ENCODE measurements around the gene PLEKHM2.
A peak's percentile ranks its signal among the peaks of the same experiment; 100 is the strongest.

PLEKHM2 gene

DNA sequence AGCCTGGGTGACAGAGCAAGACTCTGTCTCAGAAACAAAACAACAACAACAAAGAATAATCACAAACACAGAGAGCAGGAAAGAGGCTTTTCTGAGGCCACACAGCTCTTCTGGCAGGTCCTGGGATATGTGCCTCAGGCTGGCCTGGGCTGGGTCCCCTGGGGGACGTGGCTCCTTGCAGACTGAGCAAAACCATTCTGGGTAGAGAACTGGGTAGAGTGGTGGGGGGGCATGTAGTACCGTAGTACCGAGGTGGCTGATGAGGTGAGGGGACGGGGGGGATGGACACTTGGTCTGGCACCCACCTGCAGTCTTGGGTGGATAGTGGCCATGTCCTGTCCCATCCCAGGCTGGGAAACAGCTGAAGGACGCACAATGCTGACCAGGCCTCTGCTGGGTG lies 64.1 kb downstream of the PLEKHM2 start:
- Histone ChIP-seq H3K4me2 (ENCODE audit: low read length) (no peak overlapping the region), H2BK5ac (ENCODE audit: low read length) (no peak overlapping the region), H3K9ac (ENCODE audit: low read length) (no peak overlapping the region), H3K18ac (ENCODE audit: low read length) (no peak overlapping the region), H3K36me3 (ENCODE audit: control insufficient read depth, insufficient read depth, low read length) (no peaks in the 10 kb centered on the region), H3K27ac (ENCODE audit: low read depth, low read length) (no peak overlapping the region), H2BK120ac (ENCODE audit: low read depth, low read length) (no peak overlapping the region), H4K5ac (ENCODE audit: low read length) (no peak overlapping the region), H4K8ac (ENCODE audit: low read depth, low read length) (no peak overlapping the region), H3K23ac (ENCODE audit: low read length) (no peak overlapping the region), H3K79me1 (ENCODE audit: low read length) (no peaks in the 10 kb centered on the region), H2BK15ac (replicated peaks; ENCODE audit: low read depth) (no peak overlapping the region), H3K4me1 (ENCODE audit: control insufficient read depth, low read depth, low read length) (peaks cover 2% of the 10 kb centered on the region), H3K4ac (ENCODE audit: low read depth, low read length) (no peak overlapping the region), H2AK5ac (ENCODE audit: low read length) (no peak overlapping the region), H3K79me2 (ENCODE audit: control insufficient read depth, insufficient read depth, low read length) (no peaks in the 10 kb centered on the region), H3K56ac (ENCODE audit: low read length) (no peak overlapping the region), H3K27me3 (ENCODE audit: insufficient read depth, low read length, poor library complexity) (no peaks in the 10 kb centered on the region), H3K4me3 (ENCODE audit: low read length) (no peak overlapping the region)
- no CpG with 5 or more reads among the region's 5 CpGs for WGBS (ENCODE audit: extremely low coverage, insufficient coverage, low lambda C conversion rate)
- no peak for DNase-seq

DNA sequence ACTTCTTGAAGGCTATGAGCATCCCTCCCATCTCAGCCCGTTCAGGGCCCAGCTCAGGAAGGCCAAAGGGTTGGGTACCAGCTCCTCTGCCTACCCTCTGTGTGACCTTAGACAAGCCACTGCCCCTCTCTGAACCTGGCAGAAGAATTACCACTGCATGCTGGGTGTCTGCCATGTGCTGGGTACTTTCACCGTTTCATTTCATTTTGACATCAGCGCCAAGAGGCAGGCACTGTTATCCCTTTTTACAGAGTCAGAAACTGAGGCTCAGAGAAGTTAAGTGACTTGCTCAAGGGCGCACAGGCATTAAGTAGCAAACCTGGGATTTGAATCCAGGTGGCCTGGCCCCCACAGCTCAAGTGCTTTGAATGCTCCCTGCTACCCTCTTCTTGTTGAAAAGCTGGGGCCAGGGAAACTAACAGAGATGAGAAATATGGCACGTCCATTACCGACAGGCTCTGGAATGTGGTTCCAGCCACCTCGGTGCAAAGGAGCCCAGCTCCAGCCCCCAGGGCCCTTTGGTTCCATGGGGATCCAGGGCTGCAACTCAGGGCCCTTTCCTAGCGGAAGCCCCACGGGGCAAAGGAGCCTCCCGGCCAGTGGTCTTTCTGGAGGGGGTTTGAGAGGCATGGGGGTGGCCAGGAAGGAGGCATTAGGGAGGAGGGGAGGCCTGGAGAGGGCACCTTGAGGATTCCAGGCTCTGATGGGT lies 64.7 kb downstream of the PLEKHM2 start:
- no peak overlapping the region for H3K18ac ChIP-seq (ENCODE audit: low read length)
- no peak overlapping the region for H2BK15ac ChIP-seq (replicated peaks; ENCODE audit: low read depth)
- H3K79me1 ChIP-seq (ENCODE audit: low read length): no peaks in the 10 kb centered on the region
- no CpG with 5 or more reads among the region's 10 CpGs for WGBS (ENCODE audit: extremely low coverage, insufficient coverage, low lambda C conversion rate)
- no peaks in the 10 kb centered on the region for H3K27me3 ChIP-seq (ENCODE audit: insufficient read depth, low read length, poor library complexity)
- H2BK120ac ChIP-seq (ENCODE audit: low read depth, low read length): no peak overlapping the region
- no peaks in the 10 kb centered on the region for H3K79me2 ChIP-seq (ENCODE audit: control insufficient read depth, insufficient read depth, low read length)
- peak overlapping the region; percentile 73 for H3K56ac ChIP-seq (ENCODE audit: low read length)
- no peak overlapping the region for H4K5ac ChIP-seq (ENCODE audit: low read length)
- H3K36me3 ChIP-seq (ENCODE audit: control insufficient read depth, insufficient read depth, low read length): no peaks in the 10 kb centered on the region
- H3K4me1 ChIP-seq (ENCODE audit: control insufficient read depth, low read depth, low read length): peaks cover 2% of the 10 kb centered on the region
- H3K27ac ChIP-seq (ENCODE audit: low read depth, low read length): no peak overlapping the region
- H4K8ac ChIP-seq (ENCODE audit: low read depth, low read length): no peak overlapping the region
- DNase-seq: no peak
- no peak overlapping the region for H3K4me3 ChIP-seq (ENCODE audit: low read length)
- H3K23ac ChIP-seq (ENCODE audit: low read length): peak overlapping the region; percentile 98
- no peak overlapping the region for H3K4ac ChIP-seq (ENCODE audit: low read depth, low read length)
- no peak overlapping the region for H2AK5ac ChIP-seq (ENCODE audit: low read length)
- H2BK5ac ChIP-seq (ENCODE audit: low read length): no peak overlapping the region
- no peak overlapping the region for H3K4me2 ChIP-seq (ENCODE audit: low read length)
- H3K9ac ChIP-seq (ENCODE audit: low read length): no peak overlapping the region

DNA sequence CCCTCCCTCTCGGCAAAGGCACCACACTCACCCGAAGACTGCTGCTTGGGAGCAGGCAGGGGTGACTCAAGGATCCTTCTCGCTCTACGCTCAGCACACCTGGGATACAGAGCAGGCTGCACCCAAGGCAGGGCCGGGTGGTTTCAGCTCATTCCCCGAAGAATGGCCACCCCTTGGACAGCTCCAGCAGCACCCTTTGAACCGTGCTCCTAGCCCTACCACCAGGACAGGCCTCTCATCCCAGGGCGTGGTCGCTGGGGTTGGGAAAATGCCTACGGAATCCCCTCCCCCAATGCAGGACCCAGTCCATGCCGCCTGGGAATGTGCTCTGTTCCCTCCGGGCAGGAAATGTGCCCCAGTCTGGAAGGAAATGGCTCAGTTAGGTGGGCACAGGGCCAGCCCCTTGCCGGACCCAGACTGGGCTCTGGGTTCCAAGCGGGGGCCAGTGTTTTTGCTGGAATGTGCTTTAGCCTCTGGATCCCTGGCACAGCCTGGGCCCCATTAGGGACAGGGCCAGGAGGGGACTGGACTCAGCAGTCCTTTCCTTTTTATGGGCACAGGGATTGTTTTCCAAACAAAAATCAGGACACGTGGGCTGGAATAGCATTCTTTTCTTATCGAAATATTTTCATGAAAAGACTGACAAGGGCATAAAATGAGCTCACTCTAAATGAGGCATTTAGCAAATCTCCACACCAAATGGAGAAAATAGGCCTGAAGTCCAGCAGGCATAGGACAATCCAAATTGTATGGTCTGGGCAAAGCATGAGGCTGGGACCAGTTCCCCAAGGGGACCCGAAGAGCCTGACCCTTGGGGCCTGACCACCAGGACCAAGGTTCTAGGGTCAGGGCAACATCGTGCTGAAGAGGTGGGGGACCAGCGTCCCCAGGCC lies 65.5 kb downstream of the PLEKHM2 start:
- H3K18ac ChIP-seq (ENCODE audit: low read length): no peak overlapping the region
- H3K27me3 ChIP-seq (ENCODE audit: insufficient read depth, low read length, poor library complexity): no peaks in the 10 kb centered on the region
- peak overlapping the region; percentile 98 for H3K23ac ChIP-seq (ENCODE audit: low read length)
- H2BK120ac ChIP-seq (ENCODE audit: low read depth, low read length): no peak overlapping the region
- no peak overlapping the region for H3K27ac ChIP-seq (ENCODE audit: low read depth, low read length)
- no peak overlapping the region for H3K4ac ChIP-seq (ENCODE audit: low read depth, low read length)
- no peaks in the 10 kb centered on the region for H3K79me1 ChIP-seq (ENCODE audit: low read length)
- no peak overlapping the region for H2BK5ac ChIP-seq (ENCODE audit: low read length)
- no peak overlapping the region for H4K8ac ChIP-seq (ENCODE audit: low read depth, low read length)
- H4K5ac ChIP-seq (ENCODE audit: low read length): no peak overlapping the region
- no peak for DNase-seq
- H3K4me3 ChIP-seq (ENCODE audit: low read length): no peak overlapping the region
- no peaks in the 10 kb centered on the region for H3K36me3 ChIP-seq (ENCODE audit: control insufficient read depth, insufficient read depth, low read length)
- H3K4me2 ChIP-seq (ENCODE audit: low read length): no peak overlapping the region
- H2BK15ac ChIP-seq (replicated peaks; ENCODE audit: low read depth): no peak overlapping the region
- H3K79me2 ChIP-seq (ENCODE audit: control insufficient read depth, insufficient read depth, low read length): no peaks in the 10 kb centered on the region
- no CpG with 5 or more reads among the region's 19 CpGs for WGBS (ENCODE audit: extremely low coverage, insufficient coverage, low lambda C conversion rate)
- H2AK5ac ChIP-seq (ENCODE audit: low read length): no peak overlapping the region
- H3K9ac ChIP-seq (ENCODE audit: low read length): peak overlapping the region; percentile 27
- H3K4me1 ChIP-seq (ENCODE audit: control insufficient read depth, low read depth, low read length): peaks cover 2% of the 10 kb centered on the region
- peak overlapping the region; percentile 73 for H3K56ac ChIP-seq (ENCODE audit: low read length)

DNA sequence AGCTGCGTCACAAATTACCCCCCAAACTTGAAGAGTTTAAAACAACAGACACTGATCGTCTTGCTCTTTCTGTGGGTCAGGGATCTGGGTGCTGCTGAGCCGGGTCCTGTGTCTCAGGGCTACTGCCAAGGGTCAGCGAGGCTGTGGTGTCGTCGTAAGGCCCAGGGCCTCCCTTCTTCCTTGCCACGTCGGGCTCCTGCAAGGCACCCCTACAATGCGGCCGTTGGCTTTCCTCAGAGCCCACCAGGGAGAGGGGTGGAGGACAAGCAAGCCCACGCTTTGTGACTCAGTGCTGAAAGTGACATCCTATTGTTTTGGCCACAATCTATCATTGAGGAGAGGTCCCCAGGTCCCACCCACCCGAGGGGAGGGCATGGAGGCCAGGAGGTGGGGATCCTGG lies 66.8 kb downstream of the PLEKHM2 start:
- Histone ChIP-seq H3K4me1 (ENCODE audit: control insufficient read depth, low read depth, low read length) (peaks cover 2% of the 10 kb centered on the region), H3K27me3 (ENCODE audit: insufficient read depth, low read length, poor library complexity) (no peaks in the 10 kb centered on the region), H4K8ac (ENCODE audit: low read depth, low read length) (no peak overlapping the region), H3K4me3 (ENCODE audit: low read length) (no peak overlapping the region), H3K4me2 (ENCODE audit: low read length) (no peak overlapping the region), H3K56ac (ENCODE audit: low read length) (peak overlapping the region; percentile 42), H2BK120ac (ENCODE audit: low read depth, low read length) (no peak overlapping the region), H3K4ac (ENCODE audit: low read depth, low read length) (no peak overlapping the region), H2BK5ac (ENCODE audit: low read length) (no peak overlapping the region), H2AK5ac (ENCODE audit: low read length) (no peak overlapping the region), H3K23ac (ENCODE audit: low read length) (no peak overlapping the region), H3K36me3 (ENCODE audit: control insufficient read depth, insufficient read depth, low read length) (no peaks in the 10 kb centered on the region), H3K27ac (ENCODE audit: low read depth, low read length) (no peak overlapping the region), H3K18ac (ENCODE audit: low read length) (no peak overlapping the region), H3K79me2 (ENCODE audit: control insufficient read depth, insufficient read depth, low read length) (no peaks in the 10 kb centered on the region), H4K5ac (ENCODE audit: low read length) (no peak overlapping the region), H2BK15ac (replicated peaks; ENCODE audit: low read depth) (no peak overlapping the region), H3K79me1 (ENCODE audit: low read length) (no peaks in the 10 kb centered on the region), H3K9ac (ENCODE audit: low read length) (no peak overlapping the region)
- no CpG with 5 or more reads among the region's 12 CpGs for WGBS (ENCODE audit: extremely low coverage, insufficient coverage, low lambda C conversion rate)
- no peak for DNase-seq

DNA sequence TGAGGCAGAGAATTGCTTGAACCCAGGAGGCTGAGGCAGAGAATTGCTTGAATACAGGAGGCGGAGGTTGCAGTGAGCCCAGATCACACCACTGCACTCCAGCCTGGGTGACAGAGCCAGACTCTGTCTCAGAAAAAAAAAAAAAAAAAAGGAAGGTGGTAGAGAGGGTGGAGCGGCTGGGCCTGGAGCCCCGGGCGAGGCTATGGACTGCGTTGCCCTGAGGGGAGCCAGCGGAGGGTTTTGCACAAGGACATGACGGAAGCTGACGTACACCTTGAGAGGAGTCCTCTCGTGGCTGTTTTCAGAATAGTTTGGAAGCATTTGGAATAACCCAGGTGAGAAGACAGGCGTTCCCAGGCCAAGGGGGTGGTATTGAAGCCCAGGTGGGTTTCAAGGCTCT lies 67.6 kb downstream of the PLEKHM2 start:
- Histone ChIP-seq H4K8ac (ENCODE audit: low read depth, low read length) (no peak overlapping the region), H3K4me2 (ENCODE audit: low read length) (no peak overlapping the region), H3K79me1 (ENCODE audit: low read length) (no peaks in the 10 kb centered on the region), H3K4me1 (ENCODE audit: control insufficient read depth, low read depth, low read length) (peaks cover 5% of the 10 kb centered on the region), H3K23ac (ENCODE audit: low read length) (no peak overlapping the region), H2BK15ac (replicated peaks; ENCODE audit: low read depth) (no peak overlapping the region), H2AK5ac (ENCODE audit: low read length) (no peak overlapping the region), H3K4ac (ENCODE audit: low read depth, low read length) (no peak overlapping the region), H3K4me3 (ENCODE audit: low read length) (no peak overlapping the region), H2BK5ac (ENCODE audit: low read length) (no peak overlapping the region), H3K18ac (ENCODE audit: low read length) (no peak overlapping the region), H2BK120ac (ENCODE audit: low read depth, low read length) (no peak overlapping the region), H3K79me2 (ENCODE audit: control insufficient read depth, insufficient read depth, low read length) (no peaks in the 10 kb centered on the region), H3K36me3 (ENCODE audit: control insufficient read depth, insufficient read depth, low read length) (no peaks in the 10 kb centered on the region), H3K27me3 (ENCODE audit: insufficient read depth, low read length, poor library complexity) (no peaks in the 10 kb centered on the region), H3K56ac (ENCODE audit: low read length) (no peak overlapping the region), H3K27ac (ENCODE audit: low read depth, low read length) (no peak overlapping the region), H4K5ac (ENCODE audit: low read length) (no peak overlapping the region), H3K9ac (ENCODE audit: low read length) (no peak overlapping the region)
- no peak for DNase-seq
- WGBS (ENCODE audit: extremely low coverage, insufficient coverage, low lambda C conversion rate): no CpG with 5 or more reads among the region's 10 CpGs
